Naive thymus-derived CD4-positive, alpha-beta T cell (primary cell): ENCODE measurements around the gene SLC44A1. TPM values are rescaled to one million over a fixed set of nuclear protein-coding genes. Genes with fewer than 3 reads are reported as not detected.

Experiments
- ATAC-seq: fragments of 150-1000 bp; cut with Tn5 transposase; 2 replicates; pipeline ENCODE4 v1.10.0; 2021; ENCODE audit warnings: mild to moderate bottlenecking, moderate library complexity
- CTCF ChIA-PET: fragments of 350-600 bp; sonication (Branson Sonifier 250); formaldehyde crosslinking; loops from one replicate; lab custom pipeline; 2021; ENCODE audit warnings: antibody characterized with exemption; lab: Charles Lee
- POLR2A ChIA-PET: fragments of 350-600 bp; sonication (Branson Sonifier 250); formaldehyde crosslinking; loops from one replicate; lab custom pipeline; 2021; ENCODE audit warnings: antibody characterized with exemption, inconsistent platforms; lab: Charles Lee
- DNase-seq, 9 donors: peaks; one replicate each; pipeline versions ENCODE4 v3.0.0 to v3.0.0-alpha.2; 2020 to 2022; ENCODE audit warnings: mixed read lengths in 1 of 9
- H3K27ac ChIP-seq: one replicate; pipeline ENCODE4 v1.7.0; 2013; ENCODE audit warnings: mild to moderate bottlenecking, low read depth, low read length, moderate library complexity
- H3K27me3 ChIP-seq, 2 donors: one replicate each; pipeline ENCODE4 v1.7.0; 2013; ENCODE audit warnings: low read length in 2 of 2, mild to moderate bottlenecking in 2 of 2, moderate library complexity in 2 of 2; ENCODE audit not compliant: control insufficient read depth in 2 of 2, insufficient read depth in 2 of 2
- H3K36me3 ChIP-seq, 3 experiments: 1 replicate in 2 of 3; 2 replicates in 1 of 3; pipeline ENCODE4 v1.7.0; 2013; ENCODE audit warnings: low read length in 3 of 3, mild to moderate bottlenecking in 3 of 3, moderate library complexity in 1 of 3; ENCODE audit not compliant: insufficient read depth in 3 of 3, control insufficient read depth in 2 of 3
- H3K4me1 ChIP-seq, 2 donors: one replicate each; pipeline ENCODE4 v1.7.0; 2013; ENCODE audit warnings: low read length in 2 of 2, mild to moderate bottlenecking in 2 of 2, moderate library complexity in 1 of 2; ENCODE audit not compliant: control insufficient read depth in 2 of 2, insufficient read depth in 2 of 2
- H3K4me3 ChIP-seq: 2 replicates; pipeline ENCODE4 v1.7.0; 2013; ENCODE audit warnings: mild to moderate bottlenecking, low read length
- H3K9me3 ChIP-seq, 3 experiments: 1 replicate in 2 of 3; 2 replicates in 1 of 3; pipeline ENCODE4 v1.7.0; 2013; ENCODE audit warnings: low read length in 3 of 3; ENCODE audit not compliant: control insufficient read depth in 2 of 3
- H3K27ac Mint-ChIP-seq, 9 donors: one replicate each; pipeline ENCODE4 v1.8.0; 2020 to 2022; ENCODE audit warnings: mixed read lengths in 9 of 9, mild to moderate bottlenecking in 8 of 9, moderate library complexity in 5 of 9, inconsistent platforms in 2 of 9
- H3K27me3 Mint-ChIP-seq, 5 donors: one replicate each; pipeline ENCODE4 v1.8.0; 2021 to 2022; ENCODE audit warnings: mixed read lengths in 5 of 5, mild to moderate bottlenecking in 1 of 5
- H3K36me3 Mint-ChIP-seq, 5 donors: one replicate each; pipeline ENCODE4 v1.8.0; 2020 to 2022; ENCODE audit warnings: mixed read lengths in 5 of 5, mild to moderate bottlenecking in 3 of 5, inconsistent platforms in 1 of 5
- H3K4me1 Mint-ChIP-seq, 7 donors: one replicate each; pipeline ENCODE4 v1.8.0; 2020 to 2022; ENCODE audit warnings: mixed read lengths in 7 of 7, mild to moderate bottlenecking in 3 of 7, inconsistent platforms in 1 of 7
- H3K4me3 Mint-ChIP-seq, 10 donors: one replicate each; pipeline ENCODE4 v1.8.0; 2020 to 2022; ENCODE audit warnings: mild to moderate bottlenecking in 10 of 10, mixed read lengths in 10 of 10, moderate library complexity in 6 of 10, inconsistent platforms in 2 of 10
- H3K9me3 Mint-ChIP-seq, 11 donors: one replicate each; pipeline ENCODE4 v1.8.0; 2020 to 2022; ENCODE audit warnings: mixed read lengths in 11 of 11, mild to moderate bottlenecking in 4 of 11, inconsistent platforms in 1 of 11, moderate library complexity in 1 of 11
- intact Hi-C, 2 donors: fragments of 100-400 bp; cut with micrococcal nuclease; formaldehyde crosslinking; loops; one replicate each; pipeline ENCODE4 v1.15.1; 2023
- polyA plus RNA-seq, 2 donors: library from polyadenylated mRNA; unstranded; fragments of 300-500 nt; fragmentation: Illumina TruSeq; gene quantifications; one replicate each; pipeline ENCODE4 v1.2.3, GENCODE V29; 2021
- total RNA-seq, 6 experiments: library from RNA in 5 of 6; stranded (reverse) in 5 of 6; gene quantifications; 1 replicate in 5 of 6; 2 replicates in 1 of 6; pipeline ENCODE4 v1.2.3 and lab custom pipeline; 2021 to 2026

Gene SLC44A1
- total and polyA plus RNA-seq, 7 experiments from 2014 or later: 7.7 to 21.8 (median 13.7) TPM

DNA sequence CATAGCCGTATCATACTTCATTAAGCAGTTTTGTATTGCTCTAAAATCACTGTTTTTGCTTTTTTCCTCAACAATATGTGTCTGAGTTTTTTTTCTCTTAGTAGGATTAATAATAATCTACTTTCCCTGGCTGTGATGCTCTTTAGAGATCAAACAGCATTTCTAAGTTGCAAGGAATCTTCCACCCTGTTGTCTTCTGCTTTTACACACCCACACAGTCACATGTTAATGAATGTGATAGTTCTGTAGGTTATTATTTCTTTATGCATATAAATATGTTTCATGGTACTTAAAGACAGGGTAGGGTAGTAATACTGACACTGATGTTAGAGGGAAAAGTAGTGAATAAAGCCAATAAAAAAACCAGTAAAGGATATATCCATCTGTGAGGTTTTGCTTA is 29.3 kb downstream of the SLC44A1 start:
- Histone ChIP-seq H3K9me3 (no peaks in the 10 kb centered on the region), H3K4me1 (no peaks in the 10 kb centered on the region), H3K27ac (no peak overlapping the region), H3K4me3 (no peak overlapping the region), H3K27me3 (no peaks in the 10 kb centered on the region), H3K36me3 (no peaks in the 10 kb centered on the region)
- H3K9me3 Mint-ChIP-seq: peaks cover 0 to 4% (median 0%) of the 10 kb centered on the region in 11 donors
- DNase-seq (no peak), ATAC-seq (no peak)
- no peak overlapping the region for H3K4me3 Mint-ChIP-seq
- H3K27me3 Mint-ChIP-seq: no peaks in the 10 kb centered on the region
- intact Hi-C loops: no loop called here
- ChIA-PET POLR2A (no interaction called here), CTCF (no interaction called here)
- no peak overlapping the region for H3K27ac Mint-ChIP-seq
- H3K4me1 Mint-ChIP-seq: peaks cover 4 to 27% (median 17%) of the 10 kb centered on the region in 7 donors
- peaks cover 0 to 18% (median 11%) of the 10 kb centered on the region in 5 donors for H3K36me3 Mint-ChIP-seq

DNA sequence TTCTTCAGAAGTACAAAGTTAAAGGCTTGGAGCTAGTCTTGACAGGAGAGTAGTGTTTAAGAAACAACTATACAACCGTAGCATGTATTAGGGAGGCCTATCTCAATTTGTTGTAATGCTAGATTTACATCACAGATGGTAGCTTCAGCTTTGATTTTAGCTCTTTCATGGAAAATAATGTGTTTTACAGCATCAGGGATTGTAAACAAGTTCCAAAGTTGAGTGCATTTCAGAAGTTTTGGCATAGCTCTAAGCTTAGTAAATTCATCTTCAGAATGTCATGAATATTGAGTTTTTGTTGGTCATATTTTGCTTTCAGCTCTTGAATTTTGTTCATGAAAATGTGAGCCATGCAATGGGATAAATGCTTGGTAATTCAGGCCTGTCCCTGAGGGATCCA is 30.7 kb downstream of the SLC44A1 start:
- Histone ChIP-seq H3K27ac (no peak overlapping the region), H3K27me3 (no peaks in the 10 kb centered on the region), H3K4me1 (no peaks in the 10 kb centered on the region), H3K9me3 (no peaks in the 10 kb centered on the region), H3K36me3 (no peaks in the 10 kb centered on the region), H3K4me3 (no peak overlapping the region)
- intact Hi-C loops: loop anchor here in 1 of 2 donors (5.0 kb wide), 1 partner anchor 33 kb away; the partner anchor contains the start of gene SLC44A1
- Mint-ChIP-seq H3K27ac (no peak overlapping the region), H3K4me3 (no peak overlapping the region), H3K36me3 (peaks cover 0 to 17% (median 11%) of the 10 kb centered on the region in 5 donors), H3K27me3 (no peaks in the 10 kb centered on the region), H3K9me3 (peaks cover 0 to 6% (median 0%) of the 10 kb centered on the region in 11 donors), H3K4me1 (peaks cover 4 to 27% (median 13%) of the 10 kb centered on the region in 7 donors)
- POLR2A ChIA-PET: no interaction called here
- ATAC-seq (no peak), DNase-seq (no peak)
- CTCF ChIA-PET: interaction anchor here (0.7 kb wide), 1 partner anchor 10 kb away, joined by 5 read pairs; no protein-coding TSS in a partner anchor

DNA sequence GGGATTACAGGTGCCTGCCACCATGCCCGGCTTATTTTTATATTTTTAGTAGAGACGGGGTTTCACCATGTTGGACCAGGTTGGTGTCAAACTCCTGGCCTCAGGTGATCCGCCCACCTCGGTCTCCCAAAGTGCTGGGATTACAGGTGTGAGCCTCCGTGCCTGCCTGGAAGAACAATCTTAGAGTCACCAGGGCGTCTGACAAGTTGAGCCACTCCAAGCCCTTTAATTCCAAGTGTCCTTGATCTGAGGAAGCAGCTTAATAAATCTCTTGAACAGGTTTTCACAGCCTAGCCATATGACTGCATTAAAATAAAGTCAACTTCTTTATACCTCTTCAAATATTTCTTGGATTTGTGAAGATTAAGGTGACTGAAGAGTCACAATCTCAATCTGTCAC is 31.5 kb downstream of the SLC44A1 start:
- POLR2A ChIA-PET: no interaction called here

DNA sequence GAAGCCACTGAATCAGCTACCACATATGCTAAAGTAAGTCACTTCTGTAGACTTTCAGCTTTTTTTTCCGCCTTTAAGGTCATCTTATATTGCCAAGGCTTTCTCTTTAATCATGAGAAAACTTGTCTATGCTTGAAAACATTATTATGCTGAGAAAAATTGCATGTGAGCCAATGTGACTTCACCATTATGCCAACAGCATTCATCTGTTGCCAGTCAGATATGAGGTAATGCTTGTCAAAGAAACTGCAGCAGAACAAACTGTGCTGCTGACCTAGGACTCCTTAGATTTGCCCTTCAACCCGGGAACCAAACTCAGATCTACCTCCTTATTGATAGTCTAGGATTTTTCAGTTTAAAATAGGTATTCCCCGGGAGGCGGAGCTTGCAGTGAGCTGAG is 34.3 kb downstream of the SLC44A1 start:
- Histone ChIP-seq H3K4me3 (no peak overlapping the region), H3K9me3 (no peaks in the 10 kb centered on the region), H3K27ac (no peak overlapping the region), H3K36me3 (no peaks in the 10 kb centered on the region), H3K27me3 (no peaks in the 10 kb centered on the region), H3K4me1 (no peaks in the 10 kb centered on the region)
- intact Hi-C loops: loop anchor here in 1 of 2 donors (5.0 kb wide), 1 partner anchor 36 kb away; the partner anchor contains the start of gene SLC44A1
- Mint-ChIP-seq H3K27ac (no peak overlapping the region), H3K9me3 (peaks cover 0 to 6% (median 0%) of the 10 kb centered on the region in 11 donors), H3K4me1 (peaks cover 3 to 21% (median 14%) of the 10 kb centered on the region in 7 donors), H3K36me3 (peaks cover 0 to 14% (median 9%) of the 10 kb centered on the region in 5 donors), H3K27me3 (no peaks in the 10 kb centered on the region), H3K4me3 (no peak overlapping the region)
- CTCF ChIA-PET: no interaction called here
- DNase-seq (no peak), ATAC-seq (no peak)
- POLR2A ChIA-PET: no interaction called here

More for the DNA sequence above, 31.5 kb downstream of the SLC44A1 start:
- H3K36me3 ChIP-seq: no peaks in the 10 kb centered on the region
- H3K36me3 Mint-ChIP-seq: peaks cover 0 to 14% (median 9%) of the 10 kb centered on the region in 5 donors
- H3K9me3 Mint-ChIP-seq: peaks cover 0 to 6% (median 0%) of the 10 kb centered on the region in 11 donors
- DNase-seq (no peak), ATAC-seq (no peak)
- no peaks in the 10 kb centered on the region for H3K9me3 ChIP-seq
- no peak overlapping the region for H3K4me3 Mint-ChIP-seq
- CTCF ChIA-PET: no interaction called here
- no peak overlapping the region for H3K27ac Mint-ChIP-seq
- H3K27me3 ChIP-seq: no peaks in the 10 kb centered on the region
- no peaks in the 10 kb centered on the region for H3K4me1 ChIP-seq
- no peaks in the 10 kb centered on the region for H3K27me3 Mint-ChIP-seq
- peaks cover 1 to 19% (median 6%) of the 10 kb centered on the region in 7 donors for H3K4me1 Mint-ChIP-seq
- H3K4me3 ChIP-seq: no peak overlapping the region
- intact Hi-C loops: loop anchor here in 1 of 2 donors (5.0 kb wide), 1 partner anchor 34 kb away; the partner anchor contains the start of gene SLC44A1
- no peak overlapping the region for H3K27ac ChIP-seq

DNA sequence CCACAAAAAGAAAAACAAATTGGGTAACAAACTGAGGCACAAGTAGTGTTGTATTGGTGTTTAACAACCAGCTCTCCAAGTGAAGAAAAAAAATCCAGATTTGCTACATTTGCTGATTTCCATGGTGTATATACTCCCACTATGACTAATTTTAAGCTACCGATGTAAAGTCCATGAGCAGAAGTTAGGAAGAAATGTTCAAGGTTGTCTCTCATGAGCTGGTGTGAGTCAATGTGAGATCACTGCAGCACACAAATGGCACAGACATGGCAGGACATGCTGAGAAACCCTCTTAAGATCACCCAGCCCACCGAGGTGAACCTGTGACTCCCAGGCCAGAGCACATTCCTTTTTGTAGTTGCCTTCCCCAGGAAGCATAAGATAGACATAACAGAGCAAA is 36.2 kb downstream of the SLC44A1 start:
- peaks cover 0 to 6% (median 0%) of the 10 kb centered on the region in 11 donors for H3K9me3 Mint-ChIP-seq
- H3K27ac ChIP-seq: no peak overlapping the region
- DNase-seq (no peak), ATAC-seq (no peak)
- H3K9me3 ChIP-seq: no peaks in the 10 kb centered on the region
- intact Hi-C loops: no loop called here
- no peaks in the 10 kb centered on the region for H3K27me3 Mint-ChIP-seq
- H3K4me3 Mint-ChIP-seq: no peak overlapping the region
- H3K4me1 Mint-ChIP-seq: peaks cover under 1 to 21% (median 14%) of the 10 kb centered on the region in 7 donors
- H3K4me3 ChIP-seq: no peak overlapping the region
- ChIA-PET POLR2A (no interaction called here), CTCF (no interaction called here)
- no peaks in the 10 kb centered on the region for H3K4me1 ChIP-seq
- H3K36me3 ChIP-seq: no peaks in the 10 kb centered on the region
- no peaks in the 10 kb centered on the region for H3K27me3 ChIP-seq
- H3K27ac Mint-ChIP-seq: no peak overlapping the region
- peaks cover 0 to 14% (median 9%) of the 10 kb centered on the region in 5 donors for H3K36me3 Mint-ChIP-seq

DNA sequence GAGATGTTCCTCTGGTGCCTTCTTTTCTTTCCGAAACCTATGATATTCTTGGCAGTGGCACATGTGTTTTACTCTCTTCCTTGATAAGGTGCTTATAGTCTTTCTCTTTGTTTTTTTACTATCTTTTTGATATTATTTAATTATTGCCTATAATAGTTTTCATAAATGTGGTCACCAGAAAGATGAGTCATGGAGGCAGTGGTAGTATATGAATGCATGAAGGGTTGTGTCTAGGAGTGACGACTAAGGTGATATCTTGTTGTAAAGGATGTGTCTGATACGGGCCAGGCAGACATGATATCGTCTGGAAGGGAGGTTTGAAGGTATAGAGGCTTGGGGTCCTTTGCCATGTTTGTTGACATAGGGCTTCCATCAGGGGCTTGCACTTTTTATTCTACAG is 36.8 kb downstream of the SLC44A1 start:
- no peak overlapping the region for H3K27ac ChIP-seq
- DNase-seq: no peak
- CTCF ChIA-PET: interaction anchor here (1.5 kb wide), 1 partner anchor 12 kb away, joined by 3 read pairs; no protein-coding TSS in a partner anchor
- Mint-ChIP-seq H3K27ac (no peak overlapping the region), H3K27me3 (no peaks in the 10 kb centered on the region), H3K9me3 (peaks cover 0 to 6% (median 0%) of the 10 kb centered on the region in 11 donors), H3K4me1 (peaks cover 0 to 24% (median 12%) of the 10 kb centered on the region in 7 donors), H3K36me3 (peaks cover 0 to 14% (median 8%) of the 10 kb centered on the region in 5 donors), H3K4me3 (no peak overlapping the region)
- no peak overlapping the region for H3K4me3 ChIP-seq
- no peak for ATAC-seq
- no peaks in the 10 kb centered on the region for H3K36me3 ChIP-seq
- H3K27me3 ChIP-seq: no peaks in the 10 kb centered on the region
- intact Hi-C loops: no loop called here
- no peaks in the 10 kb centered on the region for H3K4me1 ChIP-seq
- no peaks in the 10 kb centered on the region for H3K9me3 ChIP-seq
- POLR2A ChIA-PET: no interaction called here

DNA sequence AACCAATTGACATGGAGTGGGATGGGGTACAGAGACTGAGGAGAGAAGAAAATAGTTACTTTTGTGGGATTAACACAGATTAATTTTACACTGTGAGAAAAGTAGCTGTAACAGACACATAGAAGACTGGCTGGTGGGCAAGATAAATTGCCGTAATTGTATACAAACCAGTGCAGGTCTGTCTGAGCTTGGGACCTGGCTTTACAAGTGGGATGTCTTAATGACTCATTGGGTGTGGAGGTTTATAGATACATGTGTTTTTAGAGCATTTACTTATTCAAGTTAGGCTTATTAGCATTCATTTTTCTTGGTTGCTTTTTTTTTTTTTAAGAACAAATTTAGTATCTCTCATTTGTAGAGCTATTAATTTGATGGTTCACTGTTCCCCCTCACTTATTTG is 37.5 kb downstream of the SLC44A1 start:
- Mint-ChIP-seq H3K9me3 (peaks cover 0 to 3% (median 0%) of the 10 kb centered on the region in 11 donors), H3K4me3 (no peak overlapping the region), H3K36me3 (peaks cover 0 to 13% (median 1%) of the 10 kb centered on the region in 5 donors), H3K4me1 (peaks cover 0 to 22% (median 12%) of the 10 kb centered on the region in 7 donors), H3K27ac (no peak overlapping the region), H3K27me3 (no peaks in the 10 kb centered on the region)
- CTCF ChIA-PET: interaction anchor here (1.5 kb wide), 1 partner anchor 11 kb away, joined by 3 read pairs; no protein-coding TSS in a partner anchor
- no peak for DNase-seq
- Histone ChIP-seq H3K4me1 (no peaks in the 10 kb centered on the region), H3K27me3 (no peaks in the 10 kb centered on the region), H3K9me3 (no peaks in the 10 kb centered on the region), H3K36me3 (no peaks in the 10 kb centered on the region), H3K27ac (no peak overlapping the region), H3K4me3 (no peak overlapping the region)
- POLR2A ChIA-PET: no interaction called here
- no peak for ATAC-seq
- intact Hi-C loops: no loop called here
